Measurements from ENCODE around the gene TVP23C. TPM values are rescaled to one million over a fixed set of nuclear protein-coding genes. Genes with fewer than 3 reads are reported as not detected.

The TVP23C gene
- total and polyA plus RNA-seq, 10 donors, result 1.5 to 60.5 (median 22.9) TPM

GRCh38 chr17:15465045-15465701, 98.1 kb downstream of the TVP23C start:
- WGBS, 5 donors, result 92 to 97% (median 96%) methylated on average over 2 of the region's 2 CpGs
- H3K4me1 ChIP-seq, result peaks cover 0 to 3% (median 0%) of the 10 kb centered on the region in 6 donors
- intact Hi-C loops (cut with DNase I; ENCODE audit: low total_unique reads), result no loop called here
- no peak overlapping the region for H3K4me3 ChIP-seq
- no peak for DNase-seq
- TF ChIP-seq CTCF (IDR thresholded peaks at IDR 0.05 in 8 of 11, conservative IDR thresholded peaks at IDR 0.05 in 3 of 11), result no peak
- TF ChIP-seq POLR2A (IDR thresholded peaks at IDR 0.05), result no peak
- TF ChIP-seq POLR2AphosphoS5 (IDR thresholded peaks at IDR 0.05), result no peak
- no peaks in the 10 kb centered on the region for H3K27me3 ChIP-seq (replicated peaks in 1 of 7)
- peaks cover 0 to 3% (median 0%) of the 10 kb centered on the region in 8 donors for H3K9me3 ChIP-seq
- peaks cover 0 to 8% (median 0%) of the 10 kb centered on the region in 6 donors for H3K36me3 ChIP-seq
- no peak overlapping the region for H3K27ac ChIP-seq

- H3K4me1 ChIP-seq, result peaks cover 0 to 3% (median 0%) of the 10 kb centered on the region in 6 donors
- WGBS, 5 donors, result 84 to 90% (median 90%) methylated on average over 11 of the region's 11 CpGs
- intact Hi-C loops (cut with DNase I; ENCODE audit: low total_unique reads), result no loop called here
Observed at GRCh38 chr17:15464231-15464985, 98.9 kb downstream of the TVP23C start.

GRCh38 chr17:15462976-15463772, 100.1 kb downstream of the TVP23C start:
- intact Hi-C loops (cut with DNase I; ENCODE audit: low total_unique reads), result no loop called here
- WGBS, 5 donors, result 79 to 90% (median 82%) methylated on average over 11 of the region's 11 CpGs
- no peak for DNase-seq
- Histone ChIP-seq H3K27ac (no peak overlapping the region), H3K36me3 (peaks cover 0 to 8% (median 0%) of the 10 kb centered on the region in 6 donors), H3K4me1 (peaks cover 0 to 3% (median 0%) of the 10 kb centered on the region in 6 donors), H3K27me3 (replicated peaks in 1 of 7) (no peaks in the 10 kb centered on the region), H3K9me3 (peaks cover 0 to 3% (median 0%) of the 10 kb centered on the region in 8 donors), H3K4me3 (no peak overlapping the region)
- no peak for TF ChIP-seq POLR2A (IDR thresholded peaks at IDR 0.05)
- TF ChIP-seq POLR2AphosphoS5 (IDR thresholded peaks at IDR 0.05), result no peak
- TF ChIP-seq CTCF (IDR thresholded peaks at IDR 0.05 in 8 of 11, conservative IDR thresholded peaks at IDR 0.05 in 3 of 11), result no peak

More at GRCh38 chr17:15464231-15464985, 98.9 kb downstream of the TVP23C start:
- H3K4me3 ChIP-seq, result no peak overlapping the region
- H3K27ac ChIP-seq, result no peak overlapping the region
- TF ChIP-seq POLR2AphosphoS5 (IDR thresholded peaks at IDR 0.05) (no peak), CTCF (IDR thresholded peaks at IDR 0.05 in 8 of 11, conservative IDR thresholded peaks at IDR 0.05 in 3 of 11) (no peak), POLR2A (IDR thresholded peaks at IDR 0.05) (no peak)
- H3K9me3 ChIP-seq, result peaks cover 0 to 3% (median 0%) of the 10 kb centered on the region in 8 donors
- H3K27me3 ChIP-seq (replicated peaks in 1 of 7), result no peaks in the 10 kb centered on the region
- DNase-seq, result no peak
- peaks cover 0 to 8% (median 0%) of the 10 kb centered on the region in 6 donors for H3K36me3 ChIP-seq

Measured in spleen (tissue), 11 donors.